ENCODE measurements around the gene DIRAS2.

Gene DIRAS2

GRCh38 chr9:90611568-90611967 is 31.1 kb downstream of the DIRAS2 start:
- DNase-seq: no peak

GRCh38 chr9:90611121-90611520 is 31.5 kb downstream of the DIRAS2 start:
- no peak for DNase-seq

- DNase-seq: no peak
These were observed 34.7 kb downstream of the DIRAS2 start for GRCh38 chr9:90607701-90608516.

GRCh38 chr9:90600029-90600428 is 42.6 kb downstream of the DIRAS2 start:
- no peak for DNase-seq

GRCh38 chr9:90598191-90598590 is 44.4 kb downstream of the DIRAS2 start:
- DNase-seq: no peak

- no peak for DNase-seq
These were observed 49.0 kb downstream of the DIRAS2 start for GRCh38 chr9:90593646-90594045.

- DNase-seq: no peak
These were observed 62.0 kb downstream of the DIRAS2 start for GRCh38 chr9:90580576-90580975.

- no peak for DNase-seq
These were observed 63.4 kb downstream of the DIRAS2 start for GRCh38 chr9:90579181-90579580.

GRCh38 chr9:90578126-90578815 is 64.4 kb downstream of the DIRAS2 start:
- no peak for DNase-seq

- no peak for DNase-seq
These were observed 73.1 kb downstream of the DIRAS2 start for GRCh38 chr9:90569511-90569910.

GRCh38 chr9:90568667-90569066 is 74.0 kb downstream of the DIRAS2 start:
- peak; percentile 40 for DNase-seq

GRCh38 chr9:90562229-90562628 is 80.4 kb downstream of the DIRAS2 start:
- no peak for DNase-seq
